Measurements from ENCODE around the gene C6orf136. TPM values are rescaled to one million over a fixed set of nuclear protein-coding genes. Genes with fewer than 3 reads are reported as not detected.

The C6orf136 gene
- total and polyA plus RNA-seq, 9 of the 15 experiments (the other 6 are each of a cell fraction or from before 2014, with no cell fraction given), result 14.1 to 63.1 (median 18.4) TPM

DNA sequence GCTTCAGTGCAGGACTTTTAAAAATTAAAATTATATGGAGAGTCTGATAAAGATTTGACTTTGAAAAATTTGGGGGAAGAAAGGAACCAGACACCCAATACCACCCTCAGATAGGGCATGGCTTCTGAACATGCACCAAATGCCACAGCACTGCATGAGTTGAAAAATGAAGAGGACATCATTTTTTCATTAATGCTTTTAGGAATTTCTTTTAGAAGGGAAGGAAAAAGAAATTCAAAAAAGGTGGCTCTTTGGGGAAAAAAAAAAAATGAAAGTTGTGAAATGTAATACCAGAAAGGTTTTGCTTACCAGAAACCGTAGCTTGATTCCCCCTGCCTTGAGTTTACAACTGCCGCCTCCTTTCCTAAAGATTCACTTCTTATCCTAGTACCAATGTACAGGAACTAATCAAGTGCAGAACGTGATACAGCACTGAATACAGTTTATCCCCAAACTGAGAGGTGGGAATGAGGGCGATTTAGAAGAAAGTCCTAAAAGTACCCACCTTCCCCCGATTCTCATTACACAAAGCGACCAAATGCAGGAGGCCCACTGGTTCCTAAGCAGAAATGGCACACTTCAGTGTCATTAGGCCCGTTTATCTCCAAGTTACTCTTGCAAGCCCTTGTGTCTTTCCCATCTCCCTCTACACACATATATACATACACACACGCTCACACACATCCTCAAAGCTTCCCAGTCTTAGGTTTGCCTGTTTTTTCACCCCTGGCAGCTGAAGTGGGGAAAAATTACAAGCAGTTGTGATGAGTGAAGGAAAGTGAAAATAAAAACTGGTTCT is 32.7 kb upstream of the C6orf136 start (continued):
- TF ChIP-seq, protein P1, sequence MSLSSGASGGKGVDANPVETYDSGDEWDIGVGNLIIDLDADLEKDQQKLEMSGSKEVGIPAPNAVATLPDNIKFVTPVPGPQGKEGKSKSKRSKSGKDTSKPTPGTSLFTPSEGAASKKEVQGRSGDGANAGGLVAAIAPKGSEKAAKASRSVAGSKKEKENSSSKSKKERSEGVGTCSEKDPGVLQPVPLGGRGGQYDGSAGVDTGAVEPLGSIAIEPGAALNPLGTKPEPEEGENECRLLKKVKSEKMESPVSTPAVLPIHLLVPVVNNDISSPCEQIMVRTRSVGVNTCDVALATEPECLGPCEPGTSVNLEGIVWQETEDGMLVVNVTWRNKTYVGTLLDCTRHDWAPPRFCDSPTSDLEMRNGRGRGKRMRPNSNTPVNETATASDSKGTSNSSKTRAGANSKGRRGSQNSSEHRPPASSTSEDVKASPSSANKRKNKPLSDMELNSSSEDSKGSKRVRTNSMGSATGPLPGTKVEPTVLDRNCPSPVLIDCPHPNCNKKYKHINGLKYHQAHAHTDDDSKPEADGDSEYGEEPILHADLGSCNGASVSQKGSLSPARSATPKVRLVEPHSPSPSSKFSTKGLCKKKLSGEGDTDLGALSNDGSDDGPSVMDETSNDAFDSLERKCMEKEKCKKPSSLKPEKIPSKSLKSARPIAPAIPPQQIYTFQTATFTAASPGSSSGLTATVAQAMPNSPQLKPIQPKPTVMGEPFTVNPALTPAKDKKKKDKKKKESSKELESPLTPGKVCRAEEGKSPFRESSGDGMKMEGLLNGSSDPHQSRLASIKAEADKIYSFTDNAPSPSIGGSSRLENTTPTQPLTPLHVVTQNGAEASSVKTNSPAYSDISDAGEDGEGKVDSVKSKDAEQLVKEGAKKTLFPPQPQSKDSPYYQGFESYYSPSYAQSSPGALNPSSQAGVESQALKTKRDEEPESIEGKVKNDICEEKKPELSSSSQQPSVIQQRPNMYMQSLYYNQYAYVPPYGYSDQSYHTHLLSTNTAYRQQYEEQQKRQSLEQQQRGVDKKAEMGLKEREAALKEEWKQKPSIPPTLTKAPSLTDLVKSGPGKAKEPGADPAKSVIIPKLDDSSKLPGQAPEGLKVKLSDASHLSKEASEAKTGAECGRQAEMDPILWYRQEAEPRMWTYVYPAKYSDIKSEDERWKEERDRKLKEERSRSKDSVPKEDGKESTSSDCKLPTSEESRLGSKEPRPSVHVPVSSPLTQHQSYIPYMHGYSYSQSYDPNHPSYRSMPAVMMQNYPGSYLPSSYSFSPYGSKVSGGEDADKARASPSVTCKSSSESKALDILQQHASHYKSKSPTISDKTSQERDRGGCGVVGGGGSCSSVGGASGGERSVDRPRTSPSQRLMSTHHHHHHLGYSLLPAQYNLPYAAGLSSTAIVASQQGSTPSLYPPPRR (CRISPR knock-in tag; IDR thresholded peaks at IDR 0.05; ENCODE audit: borderline replicate concordance), result no peak
- TF ChIP-seq ZNF239 (CRISPR knock-in tag; IDR thresholded peaks at IDR 0.05), result no peak
- no peak for TF ChIP-seq ZNF75A (CRISPR knock-in tag; IDR thresholded peaks at IDR 0.05)
- TF ChIP-seq, protein P2, sequence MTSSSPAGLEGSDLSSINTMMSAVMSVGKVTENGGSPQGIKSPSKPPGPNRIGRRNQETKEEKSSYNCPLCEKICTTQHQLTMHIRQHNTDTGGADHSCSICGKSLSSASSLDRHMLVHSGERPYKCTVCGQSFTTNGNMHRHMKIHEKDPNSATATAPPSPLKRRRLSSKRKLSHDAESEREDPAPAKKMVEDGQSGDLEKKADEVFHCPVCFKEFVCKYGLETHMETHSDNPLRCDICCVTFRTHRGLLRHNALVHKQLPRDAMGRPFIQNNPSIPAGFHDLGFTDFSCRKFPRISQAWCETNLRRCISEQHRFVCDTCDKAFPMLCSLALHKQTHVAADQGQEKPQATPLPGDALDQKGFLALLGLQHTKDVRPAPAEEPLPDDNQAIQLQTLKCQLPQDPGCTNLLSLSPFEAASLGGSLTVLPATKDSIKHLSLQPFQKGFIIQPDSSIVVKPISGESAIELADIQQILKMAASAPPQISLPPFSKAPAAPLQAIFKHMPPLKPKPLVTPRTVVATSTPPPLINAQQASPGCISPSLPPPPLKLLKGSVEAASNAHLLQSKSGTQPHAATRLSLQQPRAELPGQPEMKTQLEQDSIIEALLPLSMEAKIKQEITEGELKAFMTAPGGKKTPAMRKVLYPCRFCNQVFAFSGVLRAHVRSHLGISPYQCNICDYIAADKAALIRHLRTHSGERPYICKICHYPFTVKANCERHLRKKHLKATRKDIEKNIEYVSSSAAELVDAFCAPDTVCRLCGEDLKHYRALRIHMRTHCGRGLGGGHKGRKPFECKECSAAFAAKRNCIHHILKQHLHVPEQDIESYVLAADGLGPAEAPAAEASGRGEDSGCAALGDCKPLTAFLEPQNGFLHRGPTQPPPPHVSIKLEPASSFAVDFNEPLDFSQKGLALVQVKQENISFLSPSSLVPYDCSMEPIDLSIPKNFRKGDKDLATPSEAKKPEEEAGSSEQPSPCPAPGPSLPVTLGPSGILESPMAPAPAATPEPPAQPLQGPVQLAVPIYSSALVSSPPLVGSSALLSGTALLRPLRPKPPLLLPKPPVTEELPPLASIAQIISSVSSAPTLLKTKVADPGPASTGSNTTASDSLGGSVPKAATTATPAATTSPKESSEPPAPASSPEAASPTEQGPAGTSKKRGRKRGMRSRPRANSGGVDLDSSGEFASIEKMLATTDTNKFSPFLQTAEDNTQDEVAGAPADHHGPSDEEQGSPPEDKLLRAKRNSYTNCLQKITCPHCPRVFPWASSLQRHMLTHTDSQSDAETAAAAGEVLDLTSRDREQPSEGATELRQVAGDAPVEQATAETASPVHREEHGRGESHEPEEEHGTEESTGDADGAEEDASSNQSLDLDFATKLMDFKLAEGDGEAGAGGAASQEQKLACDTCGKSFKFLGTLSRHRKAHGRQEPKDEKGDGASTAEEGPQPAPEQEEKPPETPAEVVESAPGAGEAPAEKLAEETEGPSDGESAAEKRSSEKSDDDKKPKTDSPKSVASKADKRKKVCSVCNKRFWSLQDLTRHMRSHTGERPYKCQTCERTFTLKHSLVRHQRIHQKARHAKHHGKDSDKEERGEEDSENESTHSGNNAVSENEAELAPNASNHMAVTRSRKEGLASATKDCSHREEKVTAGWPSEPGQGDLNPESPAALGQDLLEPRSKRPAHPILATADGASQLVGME (CRISPR knock-in tag; IDR thresholded peaks at IDR 0.05), result no peak
- no peak for TF ChIP-seq MEF2D (tag; conservative IDR thresholded peaks at IDR 0.05; ENCODE audit: low read depth)
- no peak for TF ChIP-seq NBN (IDR thresholded peaks at IDR 0.05; ENCODE audit: low read depth)
- TF ChIP-seq, protein P3, sequence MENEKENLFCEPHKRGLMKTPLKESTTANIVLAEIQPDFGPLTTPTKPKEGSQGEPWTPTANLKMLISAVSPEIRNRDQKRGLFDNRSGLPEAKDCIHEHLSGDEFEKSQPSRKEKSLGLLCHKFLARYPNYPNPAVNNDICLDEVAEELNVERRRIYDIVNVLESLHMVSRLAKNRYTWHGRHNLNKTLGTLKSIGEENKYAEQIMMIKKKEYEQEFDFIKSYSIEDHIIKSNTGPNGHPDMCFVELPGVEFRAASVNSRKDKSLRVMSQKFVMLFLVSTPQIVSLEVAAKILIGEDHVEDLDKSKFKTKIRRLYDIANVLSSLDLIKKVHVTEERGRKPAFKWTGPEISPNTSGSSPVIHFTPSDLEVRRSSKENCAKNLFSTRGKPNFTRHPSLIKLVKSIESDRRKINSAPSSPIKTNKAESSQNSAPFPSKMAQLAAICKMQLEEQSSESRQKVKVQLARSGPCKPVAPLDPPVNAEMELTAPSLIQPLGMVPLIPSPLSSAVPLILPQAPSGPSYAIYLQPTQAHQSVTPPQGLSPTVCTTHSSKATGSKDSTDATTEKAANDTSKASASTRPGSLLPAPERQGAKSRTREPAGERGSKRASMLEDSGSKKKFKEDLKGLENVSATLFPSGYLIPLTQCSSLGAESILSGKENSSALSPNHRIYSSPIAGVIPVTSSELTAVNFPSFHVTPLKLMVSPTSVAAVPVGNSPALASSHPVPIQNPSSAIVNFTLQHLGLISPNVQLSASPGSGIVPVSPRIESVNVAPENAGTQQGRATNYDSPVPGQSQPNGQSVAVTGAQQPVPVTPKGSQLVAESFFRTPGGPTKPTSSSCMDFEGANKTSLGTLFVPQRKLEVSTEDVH (IDR thresholded peaks at IDR 0.05; ENCODE audit: low read depth, partially characterized antibody), result peak; percentile 68
- TF ChIP-seq ZC3H4 (CRISPR knock-in tag; IDR thresholded peaks at IDR 0.05; ENCODE audit: borderline replicate concordance), result no peak

All from K562 (cell line).